Measurements from ENCODE around the gene CCNB1.

CCNB1 gene

DNA sequence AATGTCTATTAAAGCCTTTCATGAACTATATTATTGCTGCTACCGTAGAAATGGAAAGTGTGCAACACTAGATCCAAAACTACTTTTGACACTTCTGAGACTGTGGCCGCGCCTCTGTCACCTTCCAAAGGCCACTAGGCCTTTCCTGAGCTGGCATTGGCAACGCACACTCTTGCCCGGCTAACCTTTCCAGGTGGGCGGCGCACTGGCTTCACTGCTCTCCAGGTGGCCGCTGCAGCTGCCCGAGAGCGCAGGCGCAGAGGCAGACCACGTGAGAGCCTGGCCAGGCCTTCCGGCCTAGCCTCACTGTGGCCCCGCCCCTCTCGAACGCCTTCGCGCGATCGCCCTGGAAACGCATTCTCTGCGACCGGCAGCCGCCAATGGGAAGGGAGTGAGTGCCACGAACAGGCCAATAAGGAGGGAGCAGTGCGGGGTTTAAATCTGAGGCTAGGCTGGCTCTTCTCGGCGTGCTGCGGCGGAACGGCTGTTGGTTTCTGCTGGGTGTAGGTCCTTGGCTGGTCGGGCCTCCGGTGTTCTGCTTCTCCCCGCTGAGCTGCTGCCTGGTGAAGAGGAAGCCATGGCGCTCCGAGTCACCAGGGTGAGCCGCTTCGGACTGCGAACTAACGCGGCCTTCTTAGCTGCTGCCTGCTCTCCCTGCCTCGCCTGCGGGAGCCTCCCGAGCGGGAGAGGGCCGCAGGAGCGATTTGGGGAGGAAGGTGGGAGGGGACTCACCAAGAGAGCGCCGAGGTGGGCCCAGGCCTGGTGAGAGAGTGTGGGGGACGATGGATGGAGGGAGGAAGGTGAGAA, at the start of gene CCNB1:
Gene CCNB1, plus strand, starts transcription at position 465 of the 807 bp plus-strand sequence. Its CDS starts 113 bp downstream, at position 578.
- TF ChIP-seq, protein P1, sequence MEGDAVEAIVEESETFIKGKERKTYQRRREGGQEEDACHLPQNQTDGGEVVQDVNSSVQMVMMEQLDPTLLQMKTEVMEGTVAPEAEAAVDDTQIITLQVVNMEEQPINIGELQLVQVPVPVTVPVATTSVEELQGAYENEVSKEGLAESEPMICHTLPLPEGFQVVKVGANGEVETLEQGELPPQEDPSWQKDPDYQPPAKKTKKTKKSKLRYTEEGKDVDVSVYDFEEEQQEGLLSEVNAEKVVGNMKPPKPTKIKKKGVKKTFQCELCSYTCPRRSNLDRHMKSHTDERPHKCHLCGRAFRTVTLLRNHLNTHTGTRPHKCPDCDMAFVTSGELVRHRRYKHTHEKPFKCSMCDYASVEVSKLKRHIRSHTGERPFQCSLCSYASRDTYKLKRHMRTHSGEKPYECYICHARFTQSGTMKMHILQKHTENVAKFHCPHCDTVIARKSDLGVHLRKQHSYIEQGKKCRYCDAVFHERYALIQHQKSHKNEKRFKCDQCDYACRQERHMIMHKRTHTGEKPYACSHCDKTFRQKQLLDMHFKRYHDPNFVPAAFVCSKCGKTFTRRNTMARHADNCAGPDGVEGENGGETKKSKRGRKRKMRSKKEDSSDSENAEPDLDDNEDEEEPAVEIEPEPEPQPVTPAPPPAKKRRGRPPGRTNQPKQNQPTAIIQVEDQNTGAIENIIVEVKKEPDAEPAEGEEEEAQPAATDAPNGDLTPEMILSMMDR (IDR thresholded peaks at IDR 0.05), result no peak

DNA sequence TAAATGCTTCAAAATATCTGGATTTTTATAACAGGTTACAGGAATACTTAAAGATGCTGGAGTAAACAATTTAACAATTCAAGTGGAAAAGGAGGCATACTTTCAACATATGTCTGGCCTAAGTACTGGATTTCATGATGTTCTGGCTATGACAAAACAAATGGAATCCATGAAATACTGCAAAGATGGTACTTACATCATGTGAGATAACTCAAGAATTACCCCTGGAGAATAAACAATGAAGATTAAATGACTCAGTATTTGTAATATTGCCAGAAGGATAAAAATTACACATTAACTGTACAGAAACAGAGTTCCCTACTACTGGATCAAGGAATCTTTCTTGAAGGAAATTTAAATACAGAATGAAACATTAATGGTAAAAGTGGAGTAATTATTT, 37.5 kb upstream of the CCNB1 start:
- TF ChIP-seq, protein P1 (IDR thresholded peaks at IDR 0.05), result no peak

DNA sequence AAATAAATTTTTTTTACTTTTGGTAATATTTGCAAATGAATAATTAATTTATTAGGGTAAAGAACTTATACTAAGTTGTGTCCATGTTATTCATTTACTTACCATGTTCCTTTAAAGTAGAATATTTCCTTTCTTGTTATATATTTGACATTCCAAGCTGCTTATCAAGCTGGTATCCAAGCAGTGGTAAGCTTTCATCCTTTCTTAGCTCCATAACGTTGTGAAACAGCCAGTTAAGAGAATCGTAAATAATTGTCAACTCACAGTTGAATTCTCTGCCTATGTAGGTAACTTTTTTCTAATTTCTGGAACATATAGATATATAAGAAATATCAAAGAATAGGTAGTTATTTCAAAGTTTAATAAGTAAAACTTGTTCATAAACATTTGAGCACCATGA, 36.7 kb upstream of the CCNB1 start:
- TF ChIP-seq, protein P1 (IDR thresholded peaks at IDR 0.05), result no peak

DNA sequence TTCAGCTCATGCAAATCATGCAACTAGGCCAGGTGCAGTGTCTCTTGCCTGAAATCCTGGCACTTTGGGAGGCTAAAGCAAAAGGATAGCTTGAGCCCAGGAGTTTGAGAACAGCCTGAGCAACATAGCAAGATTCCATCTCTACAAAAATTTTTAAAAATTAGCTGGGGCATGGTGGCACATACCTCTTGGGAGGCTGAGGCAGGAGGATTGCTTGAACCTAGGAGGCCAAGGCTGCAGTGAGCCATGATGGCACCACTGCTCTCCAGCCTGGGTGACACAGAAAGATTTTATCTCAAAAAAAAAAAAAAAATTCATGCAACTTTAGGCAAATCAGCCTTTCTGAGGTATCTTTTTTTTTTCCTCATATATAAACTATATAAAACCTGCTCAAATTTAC, 35.6 kb upstream of the CCNB1 start:
- TF ChIP-seq, protein P1 (IDR thresholded peaks at IDR 0.05), result no peak

DNA sequence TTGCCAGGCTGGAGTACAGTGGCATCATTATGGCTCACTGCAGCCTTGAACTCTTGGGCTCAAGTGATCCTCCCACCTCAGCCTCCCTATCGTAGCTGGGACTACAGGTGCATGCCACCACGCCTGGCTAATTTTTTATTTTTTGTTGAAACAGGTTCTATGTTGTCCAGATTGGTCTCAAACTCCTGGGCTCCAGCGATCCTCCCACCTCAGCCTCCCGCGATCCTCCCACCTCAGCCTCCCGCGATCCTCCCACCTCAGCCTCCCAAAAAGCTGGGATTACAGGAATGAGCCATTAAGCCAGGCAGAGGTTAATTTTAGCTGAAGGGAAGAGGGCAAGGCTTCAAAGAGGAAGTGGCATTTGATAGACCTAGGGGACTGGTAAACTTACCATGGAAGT, 32.8 kb upstream of the CCNB1 start:
- TF ChIP-seq, protein P1 (IDR thresholded peaks at IDR 0.05), result no peak

DNA sequence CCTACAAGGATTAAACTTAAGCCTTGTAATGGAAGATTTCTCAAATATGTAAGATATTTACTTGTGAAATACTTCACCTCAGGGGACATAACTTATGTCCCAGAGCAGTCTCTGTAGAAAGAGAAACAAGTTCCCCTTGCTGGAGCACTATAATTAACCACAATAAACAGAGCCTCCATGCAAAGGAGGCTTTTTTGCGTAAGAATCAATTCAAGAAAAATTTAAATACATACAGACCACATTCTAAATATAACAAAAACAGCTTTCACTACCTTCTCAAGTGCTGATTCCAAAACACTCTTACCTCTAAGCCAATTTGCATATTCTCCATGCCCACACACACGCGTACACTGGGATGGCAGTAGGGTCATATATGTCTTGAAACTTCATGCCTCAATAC, 30.7 kb upstream of the CCNB1 start:
- TF ChIP-seq, protein P1 (IDR thresholded peaks at IDR 0.05), result no peak

DNA sequence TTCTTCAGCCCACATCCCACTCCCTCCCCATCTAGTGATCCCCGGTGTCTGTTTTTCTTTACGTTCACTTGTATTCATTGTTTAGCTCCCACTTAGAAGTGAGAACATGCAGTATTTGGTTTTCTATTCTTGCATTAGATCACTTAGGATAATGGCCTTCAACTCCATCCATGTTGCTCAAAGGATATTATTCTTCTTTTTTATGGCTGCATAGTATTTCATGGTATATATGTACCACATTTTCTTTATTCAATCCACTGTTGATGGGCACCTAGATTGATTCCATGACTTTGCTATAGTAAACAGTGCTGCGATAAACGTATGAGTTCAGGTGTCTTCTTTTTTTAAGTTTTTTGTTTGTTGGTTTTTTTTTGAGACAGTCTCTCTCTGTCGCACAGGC, 29.1 kb upstream of the CCNB1 start:
- TF ChIP-seq, protein P1 (IDR thresholded peaks at IDR 0.05), result no peak
